ENCODE data around the gene SH3BP4.

GRCh38 chr2:235043762-235044500, 92.1 kb downstream of the SH3BP4 start:
- TF ChIP-seq CTCF (IDR thresholded peaks at IDR 0.05; ENCODE audit: insufficient read depth, low read length, poor library complexity, severe bottlenecking), result no peak
- TF ChIP-seq EZH2phosphoT487 (conservative IDR thresholded peaks at IDR 0.05; ENCODE audit: low read length), result no peak

Measured in SU-DHL-6 (cell line).